IPS DF 6.9 (cell line): ENCODE measurements around the gene TSC22D3.
"Not testable (repeated sequence)": the region's sequence is repeated elsewhere in the genome, so short reads cannot be mapped to it uniquely, and the experiment has no call there.

Experiments
- DNase-seq: peaks from one replicate; pipeline ENCODE4 v3.0.0-alpha.2; 2013; ENCODE audit warnings: low read depth, low spot score
- H3K27ac ChIP-seq: one replicate; pipeline ENCODE4 v1.5.1; 2013; ENCODE audit warnings: low read length, control low read depth
- H3K27me3 ChIP-seq: 2 replicates; pipeline ENCODE4 v1.6.1; 2013; ENCODE audit warnings: mild to moderate bottlenecking, low read length; ENCODE audit not compliant: control insufficient read depth, insufficient read depth
- H3K36me3 ChIP-seq: 2 replicates; pipeline ENCODE4 v1.6.1; 2013; ENCODE audit warnings: low read length; ENCODE audit not compliant: control insufficient read depth, insufficient read depth
- H3K4me1 ChIP-seq: 2 replicates; pipeline ENCODE4 v1.6.1; 2013; ENCODE audit warnings: low read length; ENCODE audit not compliant: control insufficient read depth, insufficient read depth
- H3K4me3 ChIP-seq: 2 replicates; pipeline ENCODE4 v1.5.1; 2013; ENCODE audit warnings: mild to moderate bottlenecking, low read length
- H3K9me3 ChIP-seq: 2 replicates; pipeline ENCODE4 v1.6.1; 2013; ENCODE audit warnings: low read length, inconsistent platforms; ENCODE audit not compliant: control insufficient read depth, insufficient read depth
- WGBS: extraction: QIAGEN DNeasy Blood & Tissue Kit; methylation state at CpG from one replicate; pipeline ENCODE4 v1.1.7; 2013; ENCODE audit warnings: mixed read lengths, missing lambda C conversion rate; ENCODE audit not compliant: insufficient read length, insufficient coverage; 5-methylcytosine and 5-hydroxymethylcytosine counted together

TSC22D3 gene

GRCh38 chrX:107673933-107674479, 101.6 kb downstream of the TSC22D3 start:
- Histone ChIP-seq H3K36me3 (no peaks in the 10 kb centered on the region), H3K4me1 (no peaks in the 10 kb centered on the region), H3K9me3 (no peaks in the 10 kb centered on the region), H3K27ac (no peak overlapping the region), H3K27me3 (no peaks in the 10 kb centered on the region), H3K4me3 (no peak overlapping the region)
- no CpG with 5 or more reads among the region's 7 CpGs for WGBS
- DNase-seq: no peak

DNA sequence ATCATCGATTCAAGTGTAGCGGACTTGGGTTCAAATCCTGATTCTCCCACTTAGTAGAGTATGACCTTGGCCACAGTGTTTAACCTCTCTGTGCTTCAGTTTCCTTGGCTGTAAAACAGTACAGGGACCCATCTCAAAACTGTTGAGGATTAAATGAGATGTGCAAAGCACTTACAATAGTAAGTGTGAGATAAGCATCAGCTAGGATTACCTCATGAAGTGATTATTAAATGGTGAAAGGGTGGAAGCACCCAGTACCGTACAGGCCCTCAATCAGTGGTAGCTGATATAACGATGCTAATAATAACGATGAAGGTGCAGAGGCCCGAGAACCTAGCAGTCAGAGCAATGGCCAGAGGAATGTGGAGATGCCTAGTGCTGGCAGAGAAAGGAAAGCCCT, 102.2 kb downstream of the TSC22D3 start:
- Histone ChIP-seq H3K27me3 (no peaks in the 10 kb centered on the region), H3K4me3 (no peak overlapping the region), H3K4me1 (no peaks in the 10 kb centered on the region), H3K27ac (no peak overlapping the region), H3K36me3 (no peaks in the 10 kb centered on the region), H3K9me3 (no peaks in the 10 kb centered on the region)
- DNase-seq: no peak
- WGBS: no CpG with 5 or more reads among the region's 6 CpGs

- Histone ChIP-seq H3K27me3 (no peaks in the 10 kb centered on the region), H3K4me1 (no peaks in the 10 kb centered on the region), H3K4me3 (no peak overlapping the region), H3K27ac (no peak overlapping the region), H3K9me3 (no peaks in the 10 kb centered on the region), H3K36me3 (no peaks in the 10 kb centered on the region)
- DNase-seq: no peak
- no CpG with 5 or more reads among the region's 9 CpGs for WGBS
Measured at GRCh38 chrX:107672955-107673378, 102.6 kb downstream of the TSC22D3 start.

DNA sequence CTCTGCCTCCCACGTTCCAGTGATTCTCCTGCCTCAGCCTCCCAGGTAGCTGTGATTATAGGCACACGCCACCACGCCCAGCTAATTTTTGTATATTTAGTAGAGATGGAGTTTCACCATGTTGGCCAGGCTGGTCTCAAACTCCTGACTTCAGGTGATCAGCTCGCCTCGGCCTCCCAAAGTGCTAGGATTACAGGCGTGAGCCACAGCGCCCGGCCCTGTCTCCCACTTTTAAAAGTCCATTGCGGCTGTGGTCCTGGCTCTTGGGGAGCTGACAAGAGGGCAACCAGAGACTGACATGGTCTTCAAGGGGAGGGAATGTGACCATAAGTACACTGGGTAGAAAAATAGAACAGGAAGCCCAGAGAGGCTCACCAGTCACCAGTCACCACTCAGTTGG, 104.3 kb downstream of the TSC22D3 start:
- no CpG with 5 or more reads among the region's 9 CpGs for WGBS
- not testable (repeated sequence) for DNase-seq, H3K4me3 ChIP-seq, H3K27ac ChIP-seq, H3K9me3 ChIP-seq, H3K4me1 ChIP-seq, H3K27me3 ChIP-seq, H3K36me3 ChIP-seq

- no CpG with 5 or more reads among the region's 5 CpGs for whole genome bisulfite sequencing
- Histone ChIP-seq H3K36me3 (no peaks in the 10 kb centered on the region), H3K27me3 (no peaks in the 10 kb centered on the region), H3K27ac (no peak overlapping the region), H3K4me1 (no peaks in the 10 kb centered on the region), H3K4me3 (no peak overlapping the region), H3K9me3 (no peaks in the 10 kb centered on the region)
- DNase-seq: no peak
Measured at GRCh38 chrX:107669885-107670628, 105.5 kb downstream of the TSC22D3 start.

DNA sequence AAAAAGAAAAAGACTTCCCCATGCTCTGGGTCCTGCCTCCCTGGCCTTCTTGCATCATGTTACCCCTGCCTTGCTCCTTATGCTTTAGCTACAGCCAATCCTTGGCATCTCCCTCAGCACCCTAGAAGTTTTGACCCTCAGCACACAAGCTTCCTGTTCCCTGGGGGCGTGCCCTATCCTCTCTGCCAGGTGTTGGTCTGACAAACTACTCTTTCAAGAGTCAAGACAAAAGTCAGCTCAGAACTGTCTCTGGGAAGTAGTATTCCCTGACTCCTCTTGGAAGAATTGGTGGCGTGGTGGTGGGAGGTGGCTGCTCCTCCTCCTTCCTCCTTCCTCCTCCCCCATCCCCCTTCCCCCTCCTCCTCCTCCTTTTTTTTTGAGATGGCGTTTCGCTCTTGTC, 106.3 kb downstream of the TSC22D3 start:
- H3K27me3 ChIP-seq: no peaks in the 10 kb centered on the region
- no peaks in the 10 kb centered on the region for H3K36me3 ChIP-seq
- WGBS: no CpG with 5 or more reads among the region's 4 CpGs
- H3K9me3 ChIP-seq: no peaks in the 10 kb centered on the region
- H3K27ac ChIP-seq: no peak overlapping the region
- DNase-seq: no peak
- H3K4me1 ChIP-seq: no peaks in the 10 kb centered on the region
- no peak overlapping the region for H3K4me3 ChIP-seq

DNA sequence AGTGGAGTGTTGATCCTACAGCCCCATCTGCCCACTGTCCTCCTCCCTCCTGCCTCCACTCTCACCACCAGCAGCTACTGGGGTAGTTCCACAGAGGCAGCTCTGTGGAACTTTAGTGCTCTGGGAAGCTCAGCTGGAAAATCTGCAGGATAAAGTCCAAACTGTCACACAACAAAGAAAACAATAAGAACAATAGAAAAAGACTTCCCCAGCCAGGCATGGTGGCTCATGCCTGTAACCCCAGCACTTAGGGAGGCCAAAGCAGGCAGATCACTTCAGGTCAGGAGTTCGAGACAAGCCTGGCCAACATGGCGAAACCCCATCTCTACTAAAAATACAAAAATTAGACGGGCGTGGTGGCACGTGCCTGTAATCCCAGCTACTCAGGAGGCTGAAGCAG, 106.9 kb downstream of the TSC22D3 start:
- H3K36me3 ChIP-seq, H3K4me1 ChIP-seq, H3K27ac ChIP-seq, DNase-seq, H3K9me3 ChIP-seq, H3K27me3 ChIP-seq, H3K4me3 ChIP-seq: not testable (repeated sequence)
- WGBS: no CpG with 5 or more reads among the region's 5 CpGs

DNA sequence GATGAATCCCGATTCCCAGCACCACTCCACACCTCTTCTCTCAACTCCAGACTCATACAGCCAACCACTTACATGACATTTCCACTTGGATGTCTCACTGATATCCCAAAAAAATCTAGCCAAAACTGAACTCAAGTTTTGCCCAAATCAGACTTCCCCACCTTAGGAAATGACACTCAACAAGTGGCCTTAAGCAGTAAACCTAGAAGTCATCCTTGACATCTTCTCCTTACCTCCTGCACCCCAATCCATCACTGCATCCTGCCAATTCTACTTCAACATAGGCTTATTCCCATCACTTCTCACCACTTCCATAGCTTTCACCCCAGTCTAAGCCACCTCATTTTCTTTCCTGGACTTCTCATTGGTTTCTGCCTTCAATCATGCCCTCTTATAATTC, 108.2 kb downstream of the TSC22D3 start:
- WGBS: no CpG with 5 or more reads among the region's 1 CpG
- no peaks in the 10 kb centered on the region for H3K36me3 ChIP-seq
- no peaks in the 10 kb centered on the region for H3K9me3 ChIP-seq
- H3K27me3 ChIP-seq: no peaks in the 10 kb centered on the region
- no peak overlapping the region for H3K4me3 ChIP-seq
- no peaks in the 10 kb centered on the region for H3K4me1 ChIP-seq
- DNase-seq: no peak
- no peak overlapping the region for H3K27ac ChIP-seq

DNA sequence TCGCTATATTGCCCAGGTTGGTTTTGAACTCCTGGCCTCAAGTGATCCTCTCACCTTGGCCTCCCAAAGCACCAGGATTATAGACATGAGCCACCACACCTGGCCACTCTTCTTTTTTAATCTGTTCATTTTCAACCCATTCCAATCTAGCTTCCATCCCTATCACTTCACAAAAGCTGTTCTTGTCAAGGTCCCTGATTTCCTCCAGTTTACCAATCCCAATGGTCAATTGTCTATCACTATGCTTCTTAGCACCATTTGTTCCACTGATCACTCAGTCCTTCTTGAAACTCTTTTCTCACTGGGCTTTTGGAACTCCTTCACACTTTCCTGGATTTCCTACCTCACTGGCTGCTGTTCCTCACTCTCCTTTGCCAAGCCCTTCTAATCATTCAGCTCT, 108.7 kb downstream of the TSC22D3 start:
- H3K27ac ChIP-seq: no peak overlapping the region
- no peaks in the 10 kb centered on the region for H3K4me1 ChIP-seq
- WGBS: no CpG with 5 or more reads among the region's 1 CpG
- no peak for DNase-seq
- H3K9me3 ChIP-seq: no peaks in the 10 kb centered on the region
- H3K36me3 ChIP-seq: no peaks in the 10 kb centered on the region
- no peaks in the 10 kb centered on the region for H3K27me3 ChIP-seq
- no peak overlapping the region for H3K4me3 ChIP-seq
